Astrocyte of the cerebellum (primary cell): Measurements from ENCODE around the gene HSD17B14.
"Not testable (repeated sequence)": the region's sequence is repeated elsewhere in the genome, so short reads cannot be mapped to it uniquely, and the experiment has no call there.

Source experiments
- DNase-seq: peaks from one replicate; pipeline ENCODE4 v3.0.0-alpha.2; 2011; ENCODE audit warnings: low read depth
- H3K4me3 ChIP-seq: 2 replicates; pipeline ENCODE4 v1.5.1; 2011; ENCODE audit warnings: mild to moderate bottlenecking, low read depth, low read length, moderate library complexity
- in situ Hi-C: cut with HindIII; loops from 2 replicates; pipeline ENCODE4 v1.10.0; 2017; ENCODE audit warnings: low sequenced_read_pairs
- TF ChIP-seq, protein P1 (sequence below): IDR thresholded peaks from 2 replicates; pipeline ENCODE4 v1.5.1; 2012; ENCODE audit warnings: low read length, low read depth, moderate library complexity, mild to moderate bottlenecking; ENCODE audit errors: missing control alignments

Gene HSD17B14

DNA sequence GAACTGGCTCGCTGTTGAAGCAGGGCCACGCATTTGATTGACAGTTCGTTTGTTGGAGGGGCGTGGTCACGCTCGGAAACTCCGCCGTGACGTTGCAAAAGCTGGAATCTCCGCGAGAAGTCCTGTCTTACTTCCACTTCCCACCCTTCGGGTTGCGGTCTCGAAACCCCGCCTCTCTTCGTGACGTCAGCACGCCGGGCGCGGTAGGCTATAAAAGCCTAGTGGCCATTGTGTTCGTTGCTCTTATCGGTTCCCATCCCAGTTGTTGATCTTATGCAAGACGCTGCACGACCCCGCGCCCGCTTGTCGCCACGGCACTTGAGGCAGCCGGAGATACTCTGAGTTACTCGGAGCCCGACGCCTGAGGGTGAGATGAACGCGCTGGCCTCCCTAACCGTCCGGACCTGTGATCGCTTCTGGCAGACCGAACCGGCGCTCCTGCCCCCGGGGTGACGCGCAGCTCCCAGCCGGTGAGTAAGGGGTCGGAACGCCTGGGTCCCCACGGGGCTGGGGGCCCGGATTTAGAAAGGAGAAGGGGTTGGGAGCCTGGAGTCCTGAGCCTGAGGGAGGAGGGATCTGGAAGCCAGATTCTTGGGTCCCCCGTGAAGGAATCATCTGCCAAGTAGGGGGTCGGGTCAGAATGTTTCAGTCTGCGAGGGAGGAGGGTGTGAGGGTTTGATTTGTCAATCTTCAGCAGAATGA, 36.0 kb upstream of the HSD17B14 start, which contains the start of gene PPP1R15A:
Gene PPP1R15A (plus strand): TSS at position 240 of the 702 bp plus-strand sequence. CDS start 813 bp downstream, outside the sequence.
- in situ Hi-C loops: no loop called here
- H3K4me3 ChIP-seq: peak within 1 kb of the TSS; percentile 93
- peak; percentile 90 for DNase-seq
- TF ChIP-seq, protein P1, sequence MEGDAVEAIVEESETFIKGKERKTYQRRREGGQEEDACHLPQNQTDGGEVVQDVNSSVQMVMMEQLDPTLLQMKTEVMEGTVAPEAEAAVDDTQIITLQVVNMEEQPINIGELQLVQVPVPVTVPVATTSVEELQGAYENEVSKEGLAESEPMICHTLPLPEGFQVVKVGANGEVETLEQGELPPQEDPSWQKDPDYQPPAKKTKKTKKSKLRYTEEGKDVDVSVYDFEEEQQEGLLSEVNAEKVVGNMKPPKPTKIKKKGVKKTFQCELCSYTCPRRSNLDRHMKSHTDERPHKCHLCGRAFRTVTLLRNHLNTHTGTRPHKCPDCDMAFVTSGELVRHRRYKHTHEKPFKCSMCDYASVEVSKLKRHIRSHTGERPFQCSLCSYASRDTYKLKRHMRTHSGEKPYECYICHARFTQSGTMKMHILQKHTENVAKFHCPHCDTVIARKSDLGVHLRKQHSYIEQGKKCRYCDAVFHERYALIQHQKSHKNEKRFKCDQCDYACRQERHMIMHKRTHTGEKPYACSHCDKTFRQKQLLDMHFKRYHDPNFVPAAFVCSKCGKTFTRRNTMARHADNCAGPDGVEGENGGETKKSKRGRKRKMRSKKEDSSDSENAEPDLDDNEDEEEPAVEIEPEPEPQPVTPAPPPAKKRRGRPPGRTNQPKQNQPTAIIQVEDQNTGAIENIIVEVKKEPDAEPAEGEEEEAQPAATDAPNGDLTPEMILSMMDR: no peak

DNA sequence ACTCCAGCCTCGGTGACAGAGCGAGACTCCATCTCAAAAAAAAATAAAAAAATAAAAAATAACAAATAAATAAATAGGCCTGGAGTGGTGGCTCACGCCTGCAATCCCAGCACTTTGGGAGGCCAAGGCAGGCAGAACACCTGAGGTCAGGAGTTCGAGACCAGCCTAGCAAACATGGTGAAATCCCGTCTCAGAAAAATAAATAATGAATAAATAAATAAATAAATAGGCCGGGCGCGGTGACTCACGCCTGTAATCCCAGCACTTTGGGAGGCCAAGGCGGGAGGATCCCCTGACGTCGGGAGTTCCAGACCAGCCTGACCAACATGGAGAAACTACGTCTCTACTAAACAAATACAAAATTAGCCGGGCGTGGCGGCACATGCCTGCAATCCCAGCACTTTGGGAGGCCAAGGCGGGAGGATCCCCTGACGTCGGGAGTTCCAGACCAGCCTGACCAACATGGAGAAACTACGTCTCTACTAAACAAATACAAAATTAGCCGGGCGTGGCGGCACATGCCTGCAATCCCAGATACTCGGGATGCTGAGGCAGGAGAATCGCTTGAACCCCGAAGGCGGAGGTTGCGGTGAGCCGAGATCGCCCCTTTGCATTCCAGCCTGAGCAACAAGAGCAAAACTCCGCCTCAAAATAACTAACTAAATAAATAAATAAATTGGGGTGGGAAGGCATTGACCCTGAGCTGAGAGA, 35.3 kb upstream of the HSD17B14 start:
- in situ Hi-C loops: not testable (repeated sequence)
- peak overlapping the region; percentile 93 for H3K4me3 ChIP-seq

DNA sequence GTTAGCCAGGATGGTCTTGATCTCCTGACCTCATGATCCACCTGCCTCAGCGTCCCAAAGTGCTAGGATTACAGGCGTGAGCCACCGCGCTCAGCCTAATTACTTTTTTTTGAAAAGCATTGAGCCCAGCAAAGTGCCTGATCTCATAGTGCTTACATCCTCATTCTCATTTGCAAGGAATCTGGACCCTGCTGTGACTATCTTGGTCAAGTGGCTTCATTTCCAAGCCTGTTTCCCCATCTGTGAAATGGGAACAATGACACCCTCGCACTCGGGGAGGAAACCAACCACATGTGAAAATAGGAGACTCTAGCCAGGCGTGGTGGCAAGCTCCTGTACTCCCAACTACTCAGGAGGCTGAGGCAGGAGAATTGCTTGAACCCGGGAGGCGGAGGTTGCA, 33.8 kb upstream of the HSD17B14 start:
- TF ChIP-seq, protein P1: no peak
- no peak for DNase-seq
- in situ Hi-C loops: no loop called here
- no peak overlapping the region for H3K4me3 ChIP-seq

More for the DNA sequence above, 35.3 kb upstream of the HSD17B14 start:
- not testable (repeated sequence) for DNase-seq

GRCh38 chr19:48868114-48868886, 32.0 kb upstream of the HSD17B14 start, which contains the start of gene PLEKHA4:
PLEKHA4 (minus strand) TSS chr19:48868617; CDS start chr19:48867620, 997 bp downstream.
- peak within 1 kb of the TSS; percentile 44 for H3K4me3 ChIP-seq
- in situ Hi-C loops: no loop called here
- TF ChIP-seq, protein P1: no peak
- no peak for DNase-seq

DNA sequence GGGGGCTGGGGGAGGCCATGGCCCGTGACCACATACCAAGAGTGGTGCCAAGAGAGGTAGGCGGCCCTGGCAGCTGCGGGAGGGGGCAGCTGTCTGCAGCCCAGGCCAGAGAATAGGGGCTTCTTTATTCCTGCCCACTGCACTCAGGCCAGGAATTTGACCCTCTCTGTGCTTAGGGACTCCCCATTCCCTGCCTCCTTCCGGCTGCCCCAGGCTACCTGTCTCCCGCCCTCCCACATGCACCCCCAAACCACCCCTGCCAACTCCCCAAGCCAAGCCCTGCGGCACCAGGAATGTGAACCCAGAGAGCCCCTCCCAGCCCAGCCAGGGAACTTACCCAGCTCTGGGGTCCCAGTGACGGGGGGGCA, 31.4 kb upstream of the HSD17B14 start:
- in situ Hi-C loops: no loop called here
- peak overlapping the region; percentile 44 for H3K4me3 ChIP-seq
- TF ChIP-seq, protein P1: no peak
- no peak for DNase-seq

DNA sequence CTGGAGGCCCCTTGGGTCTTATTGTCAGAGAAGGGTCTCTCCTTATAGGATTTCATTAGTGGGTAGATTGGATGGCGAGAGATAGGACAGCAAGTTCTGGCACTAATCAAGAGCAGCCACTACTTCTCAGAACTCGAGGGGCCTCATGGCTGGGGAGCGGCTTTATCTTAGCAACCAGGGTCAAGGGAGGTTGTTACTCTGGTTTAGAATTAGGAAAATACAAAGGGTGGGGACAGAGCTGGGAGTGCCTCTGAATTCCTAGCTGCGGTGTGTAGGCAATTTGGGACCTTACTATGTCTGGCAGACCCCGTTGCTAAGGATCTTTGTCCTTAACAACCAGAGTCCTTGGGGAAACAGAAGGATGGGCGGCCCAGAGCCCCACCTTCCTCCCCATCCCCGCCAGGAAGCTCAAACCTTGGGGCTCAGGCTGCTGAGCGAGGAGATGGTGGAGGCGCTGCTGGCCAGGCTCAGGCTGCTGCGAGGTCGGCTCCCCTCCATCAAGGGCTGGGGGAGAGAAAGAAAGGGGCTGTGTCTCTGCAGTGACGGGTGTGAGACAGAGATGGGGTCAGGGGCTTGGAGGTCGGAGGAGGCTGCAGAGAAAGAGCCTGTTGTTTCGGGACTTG, 30.9 kb upstream of the HSD17B14 start:
- DNase-seq: no peak
- in situ Hi-C loops: no loop called here
- H3K4me3 ChIP-seq: peak overlapping the region; percentile 44
- TF ChIP-seq, protein P1: no peak
